Caco-2 (cell line): Measurements from ENCODE around the gene ORMDL3. TPM values are rescaled to one million over a fixed set of nuclear protein-coding genes. Genes with fewer than 3 reads are reported as not detected.

Source experiments
- BruUV-seq: library from RNA; stranded (reverse); fragments of 400-500 nt; replicated peaks from 2 replicates; lab custom pipeline; 2021; lab: Mats Ljungman, UMichigan
- CTCF ChIA-PET: fragments of 300-600 bp; sonication (Branson Sonifier 250); formaldehyde crosslinking; loops from one replicate; lab custom pipeline; 2022; ENCODE audit warnings: antibody characterized with exemption; lab: Charles Lee
- POLR2A ChIA-PET: fragments of 300-600 bp; sonication (Branson Sonifier 250); formaldehyde crosslinking; loops from one replicate; lab custom pipeline; 2022; ENCODE audit warnings: antibody characterized with exemption; lab: Charles Lee
- DNase-seq, 2 experiments: peaks; one replicate each; pipeline versions ENCODE4 v3.0.0 to v3.0.0-alpha.2; 2020 to 2022
- H3K27me3 ChIP-seq: replicated peaks from 2 replicates; pipeline ENCODE4 v1.6.0; 2011; ENCODE audit warnings: low read length; ENCODE audit not compliant: control insufficient read depth, insufficient read depth
- H3K36me3 ChIP-seq: 2 replicates; pipeline ENCODE4 v1.5.1; 2011; ENCODE audit warnings: low read length; ENCODE audit not compliant: control insufficient read depth, insufficient read depth
- H3K4me1 ChIP-seq: fragments of 250-450 bp; sonication (Bioruptor Pico); 2 replicates; pipeline ENCODE4 v1.5.1; 2020; ENCODE audit warnings: mild to moderate bottlenecking
- H3K4me3 ChIP-seq: 2 replicates; pipeline ENCODE4 v1.5.1; 2011; ENCODE audit warnings: low read depth, mild to moderate bottlenecking, control low read depth, low read length
- H3K9me3 ChIP-seq: fragments of 250-450 bp; sonication (Bioruptor Pico); 2 replicates; pipeline ENCODE4 v1.5.1; 2020; ENCODE audit warnings: mild to moderate bottlenecking, moderate library complexity
- H3K27ac Mint-ChIP-seq: one replicate; pipeline ENCODE4 v1.8.0; 2022; ENCODE audit warnings: mixed read lengths; ENCODE audit not compliant: unreplicated experiment
- H3K27me3 Mint-ChIP-seq: one replicate; pipeline ENCODE4 v1.8.0; 2022; ENCODE audit warnings: mixed read lengths; ENCODE audit not compliant: insufficient read depth, unreplicated experiment
- H3K36me3 Mint-ChIP-seq: one replicate; pipeline ENCODE4 v1.8.0; 2022; ENCODE audit warnings: mild to moderate bottlenecking, mixed read lengths; ENCODE audit not compliant: insufficient read depth, unreplicated experiment
- H3K4me1 Mint-ChIP-seq: one replicate; pipeline ENCODE4 v1.8.0; 2022; ENCODE audit warnings: low read depth, mixed read lengths; ENCODE audit not compliant: unreplicated experiment
- H3K4me3 Mint-ChIP-seq: one replicate; pipeline ENCODE4 v1.8.0; 2022; ENCODE audit warnings: mild to moderate bottlenecking, moderate library complexity, mixed read lengths; ENCODE audit not compliant: unreplicated experiment
- H3K9me3 Mint-ChIP-seq: one replicate; pipeline ENCODE4 v1.8.0; 2022; ENCODE audit warnings: mixed read lengths; ENCODE audit not compliant: unreplicated experiment
- CTCF ChIP-seq, 2 experiments: fragments of 200-600 bp in 1 of 2; IDR thresholded peaks; 1 replicate in 1 of 2; 2 replicates in 1 of 2; pipeline versions ENCODE4 v1.5.1 to v1.8.0; 2011 to 2022; ENCODE audit warnings: antibody characterized with exemption in 1 of 2, control low read depth in 1 of 2, inconsistent platforms in 1 of 2, low read depth in 1 of 2, low read length in 1 of 2, mild to moderate bottlenecking in 1 of 2, moderate library complexity in 1 of 2; ENCODE audit not compliant: insufficient read depth in 1 of 2, severe bottlenecking in 1 of 2, unreplicated experiment in 1 of 2
- intact Hi-C: fragments of 100-400 bp; cut with micrococcal nuclease; formaldehyde crosslinking; loops from one replicate; pipeline ENCODE4 v1.10.0; 2022; ENCODE audit not compliant: unreplicated experiment
- total RNA-seq: library from RNA; stranded (reverse); gene quantifications from 2 replicates; pipeline ENCODE4 v1.2.3, GENCODE V29; 2022

Gene ORMDL3
- total RNA-seq, 1 experiment from 2014 or later = 75.2 TPM

- intact Hi-C loops = no loop called here
- H3K27me3 ChIP-seq = no peaks in the 10 kb centered on the region
- no peak for TF ChIP-seq CTCF (IDR thresholded peaks at IDR 0.05; ENCODE audit: insufficient read depth in 1 of 2, low read depth in 1 of 2, low read length in 1 of 2, severe bottlenecking in 1 of 2, unreplicated experiment in 1 of 2)
- peaks cover 20% of the 10 kb centered on the region for H3K4me1 Mint-ChIP-seq
- H3K27ac Mint-ChIP-seq = no peak overlapping the region
- peaks cover 27% of the 10 kb centered on the region for H3K4me1 ChIP-seq
- ChIA-PET POLR2A (interaction anchor here (0.5 to 0.7 kb wide), 3 partner anchors 55 to 566 kb away, joined by 4 to 5 read pairs (median 4); no protein-coding TSS in a partner anchor), CTCF (no interaction called here)
- BruUV-seq = no TSS peak
- peaks cover 3% of the 10 kb centered on the region for H3K36me3 ChIP-seq
- DNase-seq = no peak
- H3K9me3 Mint-ChIP-seq = no peaks in the 10 kb centered on the region
- H3K9me3 ChIP-seq = no peaks in the 10 kb centered on the region
- peaks cover 24% of the 10 kb centered on the region for H3K36me3 Mint-ChIP-seq
- no peak overlapping the region for H3K4me3 ChIP-seq
- no peaks in the 10 kb centered on the region for H3K27me3 Mint-ChIP-seq
- H3K4me3 Mint-ChIP-seq = no peak overlapping the region
Measured at GRCh38 chr17:39915559-39915958, 11.8 kb downstream of the ORMDL3 start.

- Histone ChIP-seq H3K27me3 (no peaks in the 10 kb centered on the region), H3K9me3 (no peaks in the 10 kb centered on the region), H3K4me3 (no peak overlapping the region), H3K36me3 (peaks cover under 1% of the 10 kb centered on the region), H3K4me1 (peaks cover 27% of the 10 kb centered on the region)
- no TSS peak for BruUV-seq
- DNase-seq = no peak
- Mint-ChIP-seq H3K36me3 (peaks cover 19% of the 10 kb centered on the region), H3K27me3 (no peaks in the 10 kb centered on the region), H3K9me3 (no peaks in the 10 kb centered on the region), H3K4me3 (no peak overlapping the region), H3K27ac (no peak overlapping the region), H3K4me1 (peaks cover 20% of the 10 kb centered on the region)
- CTCF ChIA-PET = no interaction called here
- no peak for TF ChIP-seq CTCF (IDR thresholded peaks at IDR 0.05; ENCODE audit: insufficient read depth in 1 of 2, low read depth in 1 of 2, low read length in 1 of 2, severe bottlenecking in 1 of 2, unreplicated experiment in 1 of 2)
- POLR2A ChIA-PET = no interaction called here
- intact Hi-C loops = no loop called here
Measured at GRCh38 chr17:39913989-39914388, 13.4 kb downstream of the ORMDL3 start.

DNA sequence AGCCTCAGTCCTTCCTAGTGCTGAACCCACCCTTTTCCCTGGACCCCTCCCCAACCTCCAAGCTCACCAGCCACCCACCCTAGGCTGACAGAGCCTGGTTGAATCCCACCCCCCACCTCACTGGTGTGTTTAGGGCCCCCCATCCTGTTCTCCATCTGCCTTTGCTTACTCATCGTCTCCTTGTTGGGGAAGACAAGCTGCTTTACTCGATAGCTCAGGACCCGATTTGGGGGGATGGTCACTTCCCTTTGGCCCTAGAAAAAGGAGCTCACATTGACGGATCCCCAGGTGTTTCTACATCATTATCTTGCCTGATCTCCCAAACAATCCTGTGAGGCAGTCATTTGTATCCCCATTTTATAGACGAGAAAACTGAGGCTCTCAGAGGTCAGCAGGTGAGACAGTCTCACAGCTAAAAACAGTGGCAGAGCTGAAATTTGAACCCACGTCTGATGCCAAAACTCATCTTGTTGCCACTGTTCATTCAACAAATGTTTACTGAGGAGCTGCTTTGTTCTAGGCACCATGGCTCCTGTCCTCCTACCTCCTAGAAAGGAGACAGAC lies 18.5 kb downstream of the ORMDL3 start:
- Mint-ChIP-seq H3K27me3 (no peaks in the 10 kb centered on the region), H3K9me3 (no peaks in the 10 kb centered on the region), H3K27ac (no peak overlapping the region), H3K4me3 (no peak overlapping the region), H3K4me1 (peaks cover 10% of the 10 kb centered on the region), H3K36me3 (peaks cover 4% of the 10 kb centered on the region)
- intact Hi-C loops = no loop called here
- no peak for TF ChIP-seq CTCF (IDR thresholded peaks at IDR 0.05; ENCODE audit: insufficient read depth in 1 of 2, low read depth in 1 of 2, low read length in 1 of 2, severe bottlenecking in 1 of 2, unreplicated experiment in 1 of 2)
- ChIA-PET CTCF (no interaction called here), POLR2A (no interaction called here)
- DNase-seq = no peak
- no peaks in the 10 kb centered on the region for H3K36me3 ChIP-seq
- H3K27me3 ChIP-seq = no peaks in the 10 kb centered on the region
- no peak overlapping the region for H3K4me3 ChIP-seq
- peaks cover 9% of the 10 kb centered on the region; the same call in 1 of the 2 replicates for H3K4me1 ChIP-seq
- no peaks in the 10 kb centered on the region for H3K9me3 ChIP-seq
- BruUV-seq = no TSS peak
